Ovary (tissue), 9 donors: ENCODE data around the gene MTA1. TPM values are rescaled to one million over a fixed set of nuclear protein-coding genes. Genes with fewer than 3 reads are reported as not detected.

Experiments
- DNase-seq, 5 donors: peaks; one replicate each; pipeline ENCODE4 v3.0.0-alpha.2; 2019 to 2020
- H3K27ac ChIP-seq, 2 donors: fragments of 200-600 bp; one replicate each; pipeline versions ENCODE4 v1.5.1 to v1.8.0; 2019 to 2022
- H3K27me3 ChIP-seq: fragments of 200-600 bp; one replicate; pipeline ENCODE4 v1.8.0; 2022
- H3K36me3 ChIP-seq: fragments of 200-600 bp; sonication (generic); one replicate; pipeline ENCODE4 v1.5.1; 2019
- H3K4me1 ChIP-seq: one replicate; pipeline ENCODE4 v1.8.1; 2013; ENCODE audit warnings: mild to moderate bottlenecking, moderate library complexity; ENCODE audit not compliant: insufficient read depth
- H3K4me3 ChIP-seq: fragments of 200-600 bp; sonication (generic); one replicate; pipeline ENCODE4 v1.5.1; 2017
- H3K9me3 ChIP-seq, 2 donors: fragments of 200-600 bp in 1 of 2; sonication (generic) in 1 of 2; one replicate each; pipeline versions ENCODE4 v1.5.1 to v1.8.1; 2013 to 2019; ENCODE audit warnings: mild to moderate bottlenecking in 1 of 2, moderate library complexity in 1 of 2
- CTCF ChIP-seq, 3 donors: fragments of 450-650 bp in 2 of 3; fragments of 200-600 bp in 1 of 3; IDR thresholded peaks; one replicate each; pipeline versions ENCODE4 v1.5.1 to v1.8.0; 2016 to 2022; ENCODE audit warnings: antibody characterized with exemption in 3 of 3, mild to moderate bottlenecking in 1 of 3
- EP300 ChIP-seq: sonication (generic); formaldehyde crosslinking; IDR thresholded peaks from one replicate; pipeline ENCODE4 v1.6.1; 2017; ENCODE audit warnings: antibody characterized with exemption
- POLR2A ChIP-seq: fragments of 450-650 bp; IDR thresholded peaks from one replicate; pipeline ENCODE4 v1.6.1; 2017; ENCODE audit warnings: antibody characterized with exemption, mild to moderate bottlenecking, moderate library complexity
- WGBS, 3 donors: extraction: QIAGEN DNeasy Blood & Tissue Kit in 1 of 3; methylation state at CpG; one replicate each; pipeline versions ENCODE4 v1.1.5 to v1.1.7; 2013 to 2017; 5-methylcytosine and 5-hydroxymethylcytosine counted together
- intact Hi-C, 4 donors: fragments of 100-400 bp; cut with DNase I; formaldehyde crosslinking; loops; one replicate each; pipeline versions ENCODE4 v1.11.0 to v1.15.1; 2022 to 2023
- polyA plus RNA-seq, 2 donors: library from polyadenylated mRNA; stranded (reverse); fragments of 200-250 nt in 1 of 2; fragments of 350-450 nt in 1 of 2; fragmentation: Illumina TruSeq in 1 of 2; extraction: RNeasy Lipid Tissue Mini Kit (QIAGEN cat#74804) in 1 of 2; gene quantifications; one replicate each; pipeline ENCODE4 v1.2.3, GENCODE V29; 2013 to 2014
- total RNA-seq, 7 donors: library from RNA; depleted of rRNA in 2 of 7; stranded (reverse); fragments of >200 nt in 2 of 7; fragmentation: NEBNext Ultra II Directional in 3 of 7; extraction: Animal tissue kit (Norgen Biotek cat#: 25700) in 3 of 7; gene quantifications; one replicate each; pipeline versions ENCODE4 v1.1.0 to v1.2.4, GENCODE V29; 2016 to 2023
- donor health status: DM: no; HTN: no; CAD: no; lungs with moderate emphysema.
- donor health status: DM: no; HTN: no; CAD: no.
- donor health status: Bipolar disorder and iron deficiency.
- donor health status: DM: yes; HTN: yes; CAD: no.
- donor health status: DM: no; HTN: no; CAD: no.
- donor health status: DM: yes; HTN: yes; CAD: no.

Gene MTA1
- total and polyA plus RNA-seq, 9 donors, result 23.0 to 128 (median 104) TPM

GRCh38 chr14:105448706-105449111 is 29.1 kb downstream of the MTA1 start:
- intact Hi-C loops, result no loop called here

GRCh38 chr14:105449276-105450122 is 29.9 kb downstream of the MTA1 start:
- intact Hi-C loops, result no loop called here
- DNase-seq, result no peak
- Histone ChIP-seq H3K27ac (no peak overlapping the region), H3K4me1 (no peaks in the 10 kb centered on the region), H3K36me3 (no peaks in the 10 kb centered on the region), H3K27me3 (no peaks in the 10 kb centered on the region), H3K9me3 (no peaks in the 10 kb centered on the region), H3K4me3 (no peak overlapping the region)
- WGBS, 3 donors, result 88 to 91% (median 88%) methylated on average over 38 to 47 of the region's 47 CpGs
- TF ChIP-seq EP300 (no peak), POLR2A (no peak), CTCF (IDR thresholded peaks at IDR 0.05) (no peak)

More at GRCh38 chr14:105448706-105449111, 29.1 kb downstream of the MTA1 start:
- no peaks in the 10 kb centered on the region for H3K36me3 ChIP-seq
- no peaks in the 10 kb centered on the region for H3K27me3 ChIP-seq
- H3K27ac ChIP-seq, result no peak overlapping the region
- no peak overlapping the region for H3K4me3 ChIP-seq
- 26 to 51% (median 43%) methylated on average over 6 to 16 of the region's 16 CpGs for WGBS, 3 donors
- TF ChIP-seq EP300 (no peak), CTCF (IDR thresholded peaks at IDR 0.05) (peak; percentile 53 to 78 (median 59))
- no peaks in the 10 kb centered on the region for H3K9me3 ChIP-seq
- peak in 4 of 5 donors; percentile 66 to 74 (median 69) for DNase-seq
- H3K4me1 ChIP-seq, result no peaks in the 10 kb centered on the region

GRCh38 chr14:105450123-105450505 is 30.5 kb downstream of the MTA1 start:
- Histone ChIP-seq H3K4me3 (no peak overlapping the region), H3K4me1 (no peaks in the 10 kb centered on the region), H3K27me3 (no peaks in the 10 kb centered on the region), H3K27ac (no peak overlapping the region), H3K9me3 (no peaks in the 10 kb centered on the region), H3K36me3 (no peaks in the 10 kb centered on the region)
- no peak for TF ChIP-seq POLR2A
- TF ChIP-seq CTCF (IDR thresholded peaks at IDR 0.05), result no peak
- TF ChIP-seq EP300, result no peak
- DNase-seq, result no peak
- intact Hi-C loops, result no loop called here
- WGBS, 3 donors, result 88 to 89% (median 88%) methylated on average over 22 of the region's 22 CpGs

GRCh38 chr14:105450864-105451720 is 31.5 kb downstream of the MTA1 start:
- Histone ChIP-seq H3K36me3 (no peaks in the 10 kb centered on the region), H3K27me3 (no peaks in the 10 kb centered on the region), H3K4me1 (no peaks in the 10 kb centered on the region), H3K27ac (no peak overlapping the region), H3K4me3 (no peak overlapping the region), H3K9me3 (no peaks in the 10 kb centered on the region)
- WGBS, 3 donors, result 85 to 90% (median 88%) methylated on average over 29 of the region's 29 CpGs
- DNase-seq, result peak in 1 of 5 donors; percentile 27
- no peak for TF ChIP-seq EP300
- TF ChIP-seq POLR2A, result no peak
- no peak for TF ChIP-seq CTCF (IDR thresholded peaks at IDR 0.05)
- intact Hi-C loops, result no loop called here
